SU-DHL-6 (cell line): Measurements from ENCODE around the gene N4BP2.

Source experiments
- EZH2phosphoT487 ChIP-seq: fragments of 200-600 bp; sonication (generic), shearing (Covaris generic); conservative IDR thresholded peaks from 2 replicates; pipeline ENCODE4 v1.6.1; 2018; ENCODE audit warnings: mild to moderate bottlenecking, antibody characterized with exemption, low read length, moderate library complexity, mixed read lengths
- TF ChIP-seq, protein P1 (sequence below): fragments of 200-600 bp; sonication (generic); IDR thresholded peaks from one replicate; pipeline ENCODE4 v1.5.1; 2017; ENCODE audit warnings: antibody characterized with exemption, mild to moderate bottlenecking, low read length, moderate library complexity; ENCODE audit not compliant: insufficient read depth, poor library complexity, severe bottlenecking

DNA sequence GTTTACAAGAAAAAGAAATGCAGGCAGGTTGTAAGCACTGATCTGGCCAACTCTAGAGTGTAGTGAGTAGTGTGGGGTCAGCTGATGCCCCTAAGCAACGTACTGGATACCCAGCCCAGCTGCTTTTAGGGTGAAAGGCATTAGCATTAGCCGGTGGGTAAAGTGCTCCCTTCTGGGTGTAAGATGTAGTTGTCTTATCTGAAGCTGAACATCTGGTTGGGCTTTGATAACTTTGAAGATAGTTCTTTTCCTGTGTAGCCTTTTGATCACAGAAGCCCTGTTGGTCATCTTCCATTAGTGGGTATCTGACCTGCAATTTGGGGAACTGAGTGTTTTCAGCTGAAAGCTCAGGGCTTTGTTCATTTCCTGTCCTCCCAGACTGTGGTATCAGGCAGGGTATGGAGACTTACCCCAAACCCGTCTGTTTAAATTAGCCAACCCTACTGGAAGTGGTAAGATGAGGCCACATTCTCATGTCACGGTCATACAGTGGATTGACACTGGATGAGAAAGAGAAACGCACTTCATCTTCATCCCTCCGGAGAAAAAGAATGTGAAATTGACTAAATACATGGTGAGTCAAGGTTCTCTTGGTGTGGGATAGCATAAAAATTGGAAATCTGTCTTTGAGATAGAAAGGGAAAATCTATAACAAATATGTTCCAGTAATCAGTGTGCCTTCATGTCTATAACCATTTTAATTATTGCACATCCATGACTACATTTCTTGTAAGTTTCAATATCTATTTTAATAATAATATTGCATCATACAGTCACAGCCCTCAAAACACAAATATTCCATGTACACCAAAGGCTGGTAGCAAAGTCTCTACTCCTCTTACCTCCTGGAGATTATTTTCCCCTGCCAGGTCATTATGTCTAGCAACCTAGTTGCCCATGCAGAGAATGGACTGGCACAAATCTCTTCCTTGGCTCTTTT, 148.9 kb downstream of the N4BP2 start:
- TF ChIP-seq, protein P1, sequence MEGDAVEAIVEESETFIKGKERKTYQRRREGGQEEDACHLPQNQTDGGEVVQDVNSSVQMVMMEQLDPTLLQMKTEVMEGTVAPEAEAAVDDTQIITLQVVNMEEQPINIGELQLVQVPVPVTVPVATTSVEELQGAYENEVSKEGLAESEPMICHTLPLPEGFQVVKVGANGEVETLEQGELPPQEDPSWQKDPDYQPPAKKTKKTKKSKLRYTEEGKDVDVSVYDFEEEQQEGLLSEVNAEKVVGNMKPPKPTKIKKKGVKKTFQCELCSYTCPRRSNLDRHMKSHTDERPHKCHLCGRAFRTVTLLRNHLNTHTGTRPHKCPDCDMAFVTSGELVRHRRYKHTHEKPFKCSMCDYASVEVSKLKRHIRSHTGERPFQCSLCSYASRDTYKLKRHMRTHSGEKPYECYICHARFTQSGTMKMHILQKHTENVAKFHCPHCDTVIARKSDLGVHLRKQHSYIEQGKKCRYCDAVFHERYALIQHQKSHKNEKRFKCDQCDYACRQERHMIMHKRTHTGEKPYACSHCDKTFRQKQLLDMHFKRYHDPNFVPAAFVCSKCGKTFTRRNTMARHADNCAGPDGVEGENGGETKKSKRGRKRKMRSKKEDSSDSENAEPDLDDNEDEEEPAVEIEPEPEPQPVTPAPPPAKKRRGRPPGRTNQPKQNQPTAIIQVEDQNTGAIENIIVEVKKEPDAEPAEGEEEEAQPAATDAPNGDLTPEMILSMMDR, result no peak
- no peak for TF ChIP-seq EZH2phosphoT487
